HG03520 (cell line): ENCODE results near the gene DAB2IP.

ENCODE experiments used
- ATAC-seq: cut with Tn5 transposase; IDR thresholded peaks from one replicate; pipeline ENCODE4 v1.9.1; 2021; ENCODE audit warnings: mild to moderate bottlenecking, moderate library complexity; ENCODE audit not compliant: unreplicated experiment

DAB2IP gene

GRCh38 chr9:121700165-121700831 lies 48.9 kb downstream of the DAB2IP start:
- ATAC-seq, result no peak

GRCh38 chr9:121700832-121701419 lies 49.5 kb downstream of the DAB2IP start:
- no peak for ATAC-seq

- ATAC-seq, result no peak
Observed at GRCh38 chr9:121701736-121702261, 50.4 kb downstream of the DAB2IP start.

- ATAC-seq, result no peak
Observed at GRCh38 chr9:121703014-121703734, 51.7 kb downstream of the DAB2IP start.

- no peak for ATAC-seq
Observed at GRCh38 chr9:121704281-121704680, 52.8 kb downstream of the DAB2IP start.

- ATAC-seq, result no peak
Observed at GRCh38 chr9:121706149-121706750, 54.8 kb downstream of the DAB2IP start.

- ATAC-seq, result peak; percentile 93
Observed at GRCh38 chr9:121707477-121708424, 56.3 kb downstream of the DAB2IP start.

GRCh38 chr9:121708768-121709488 lies 57.5 kb downstream of the DAB2IP start:
- ATAC-seq, result no peak

GRCh38 chr9:121709798-121710197 lies 58.4 kb downstream of the DAB2IP start:
- ATAC-seq, result no peak

- ATAC-seq, result no peak
Observed at GRCh38 chr9:121711281-121711680, 59.8 kb downstream of the DAB2IP start.

- ATAC-seq, result no peak
Observed at GRCh38 chr9:121711797-121712196, 60.4 kb downstream of the DAB2IP start.

- ATAC-seq, result no peak
Observed at GRCh38 chr9:121713400-121714070, 62.1 kb downstream of the DAB2IP start.

- ATAC-seq, result no peak
Observed at GRCh38 chr9:121714075-121714705, 62.8 kb downstream of the DAB2IP start.

- no peak for ATAC-seq
Observed at GRCh38 chr9:121714873-121715272, 63.4 kb downstream of the DAB2IP start.

- no peak for ATAC-seq
Observed at GRCh38 chr9:121717141-121717991, 65.9 kb downstream of the DAB2IP start.

GRCh38 chr9:121718084-121718483 lies 66.7 kb downstream of the DAB2IP start:
- ATAC-seq, result no peak

- no peak for ATAC-seq
Observed at GRCh38 chr9:121718501-121718900, 67.1 kb downstream of the DAB2IP start.
